Sciatic nerve (tissue), 2 donors: ENCODE measurements around the gene DNTTIP2. TPM values are rescaled to one million over a fixed set of nuclear protein-coding genes. Genes with fewer than 3 reads are reported as not detected.
"Not testable (repeated sequence)": the region's sequence is repeated elsewhere in the genome, so short reads cannot be mapped to it uniquely, and the experiment has no call there.

Source experiments
- ATAC-seq: fragments of 200-7000 bp; cut with Tn5 transposase; one replicate; pipeline ENCODE4 v1.9.1; 2020; ENCODE audit warnings: mild to moderate bottlenecking, moderate library complexity
- DNase-seq: peaks from one replicate; pipeline ENCODE4 v3.0.0-alpha.2; 2020; ENCODE audit warnings: low spot score
- intact Hi-C: fragments of 100-400 bp; cut with DNase I; formaldehyde crosslinking; loops from one replicate; pipeline ENCODE4 v1.14.2; 2022
- total RNA-seq: library from RNA; stranded (reverse); fragmentation: NEBNext Ultra II Directional; extraction: Animal tissue kit (Norgen Biotek cat#: 25700); gene quantifications from one replicate; pipeline ENCODE4 v1.2.1, GENCODE V29; 2021
- donor health status: DM: no; HTN: no; CAD: no.
- donor health status: DM: no; HTN: no; CAD: no.

The DNTTIP2 gene, protein sequence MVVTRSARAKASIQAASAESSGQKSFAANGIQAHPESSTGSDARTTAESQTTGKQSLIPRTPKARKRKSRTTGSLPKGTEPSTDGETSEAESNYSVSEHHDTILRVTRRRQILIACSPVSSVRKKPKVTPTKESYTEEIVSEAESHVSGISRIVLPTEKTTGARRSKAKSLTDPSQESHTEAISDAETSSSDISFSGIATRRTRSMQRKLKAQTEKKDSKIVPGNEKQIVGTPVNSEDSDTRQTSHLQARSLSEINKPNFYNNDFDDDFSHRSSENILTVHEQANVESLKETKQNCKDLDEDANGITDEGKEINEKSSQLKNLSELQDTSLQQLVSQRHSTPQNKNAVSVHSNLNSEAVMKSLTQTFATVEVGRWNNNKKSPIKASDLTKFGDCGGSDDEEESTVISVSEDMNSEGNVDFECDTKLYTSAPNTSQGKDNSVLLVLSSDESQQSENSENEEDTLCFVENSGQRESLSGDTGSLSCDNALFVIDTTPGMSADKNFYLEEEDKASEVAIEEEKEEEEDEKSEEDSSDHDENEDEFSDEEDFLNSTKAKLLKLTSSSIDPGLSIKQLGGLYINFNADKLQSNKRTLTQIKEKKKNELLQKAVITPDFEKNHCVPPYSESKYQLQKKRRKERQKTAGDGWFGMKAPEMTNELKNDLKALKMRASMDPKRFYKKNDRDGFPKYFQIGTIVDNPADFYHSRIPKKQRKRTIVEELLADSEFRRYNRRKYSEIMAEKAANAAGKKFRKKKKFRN
- total RNA-seq: 52.1 TPM

DNA sequence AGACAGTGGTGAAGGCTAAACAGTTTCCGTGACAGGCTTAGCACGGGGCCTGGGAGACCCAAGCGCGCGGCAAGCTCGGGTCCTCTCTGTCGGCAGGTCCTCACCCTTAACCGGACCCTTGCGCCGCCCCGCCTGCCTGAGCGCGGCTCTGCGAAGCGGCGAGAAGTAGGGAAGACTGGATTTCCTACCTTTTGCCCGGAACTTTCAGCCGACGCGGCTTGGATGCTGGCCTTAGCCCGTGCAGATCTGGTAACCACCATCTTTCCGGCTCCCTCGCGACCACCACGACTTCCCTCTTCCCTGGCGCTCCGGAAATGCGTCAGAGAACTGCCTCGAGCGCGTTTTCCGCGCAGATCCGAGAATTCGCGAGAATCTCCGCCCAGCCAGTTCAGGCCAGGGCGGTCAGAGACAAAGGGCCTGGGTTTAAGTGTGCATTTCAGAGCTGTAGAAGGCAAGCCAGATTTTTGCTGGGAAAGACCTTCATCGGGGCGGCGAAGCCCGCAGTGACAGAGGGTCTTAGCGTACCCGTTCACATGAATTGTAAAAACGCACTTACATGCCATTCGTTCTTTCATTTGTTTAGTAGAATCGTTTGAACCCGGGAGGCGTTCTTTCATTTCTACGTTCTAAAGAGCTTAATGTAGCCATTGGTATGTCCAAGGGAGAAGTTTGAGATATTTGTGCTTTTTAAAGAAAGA is at the start of gene DNTTIP2:
DNTTIP2 (minus strand) TSS at position 318 of the 698 bp plus-strand sequence; CDS start at position 260, 58 bp downstream.
- ATAC-seq: peak; percentile 99
- DNase-seq: peak; percentile 95
- intact Hi-C loops: no loop called here

DNA sequence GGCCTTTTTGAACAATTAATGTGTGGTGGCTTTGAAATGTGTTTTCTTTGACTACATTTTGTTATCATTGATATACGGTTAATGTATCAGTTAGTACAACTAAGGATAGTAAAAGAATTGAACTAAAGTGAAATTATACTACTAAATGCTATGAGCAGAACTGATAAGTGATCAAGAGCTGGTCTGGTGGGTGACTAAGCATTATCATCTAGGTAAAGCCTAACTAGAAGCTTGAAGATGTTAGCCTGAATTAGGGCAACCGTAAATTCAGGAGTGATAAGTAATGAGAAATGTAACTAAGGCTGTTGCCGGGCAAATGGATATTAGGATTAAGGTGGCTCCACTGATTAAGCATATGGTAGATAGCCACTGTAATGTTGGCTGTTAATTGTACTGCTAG is 46.2 kb upstream of the DNTTIP2 start:
- ATAC-seq: no peak
- DNase-seq: no peak
- intact Hi-C loops: no loop called here

DNA sequence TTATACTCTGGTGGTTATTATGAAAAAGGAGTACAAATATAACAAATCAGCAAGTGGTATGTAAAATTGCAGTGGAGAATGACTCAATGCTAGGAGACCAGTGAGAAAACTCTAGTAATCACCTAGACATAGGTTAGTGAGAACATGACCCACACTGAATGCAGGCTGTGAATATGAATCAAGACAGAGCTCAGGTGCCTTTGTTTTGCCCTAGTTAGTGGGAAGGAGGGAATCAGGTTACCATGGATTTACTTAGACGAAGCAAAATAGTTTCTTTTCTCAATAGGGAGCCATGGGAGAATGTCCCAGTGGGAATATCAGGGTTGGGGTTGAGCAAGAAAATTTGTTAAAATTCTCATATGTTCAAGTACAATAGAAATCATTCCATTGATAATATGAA is 40.8 kb upstream of the DNTTIP2 start:
- intact Hi-C loops: no loop called here
- DNase-seq: no peak
- ATAC-seq: no peak

DNA sequence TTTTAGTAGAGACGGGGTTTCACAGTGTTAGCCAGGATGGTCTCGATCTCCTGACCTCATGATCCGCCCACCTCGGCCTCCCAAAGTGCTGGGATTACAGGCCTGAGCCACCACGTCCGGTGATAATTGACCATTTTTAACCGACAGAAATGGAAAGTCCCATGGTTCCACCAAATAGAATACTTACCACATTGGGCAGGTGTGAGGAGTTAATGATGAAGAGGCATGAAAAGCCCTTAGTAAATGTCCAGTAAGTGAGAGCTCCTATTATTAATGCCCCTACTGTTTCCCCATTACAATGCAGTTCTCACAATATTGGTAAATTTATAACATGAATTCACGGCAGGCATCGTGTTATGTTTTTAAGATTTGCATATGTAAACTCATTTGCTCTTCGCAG is 38.3 kb upstream of the DNTTIP2 start:
- no peak for ATAC-seq
- DNase-seq: no peak
- intact Hi-C loops: no loop called here

DNA sequence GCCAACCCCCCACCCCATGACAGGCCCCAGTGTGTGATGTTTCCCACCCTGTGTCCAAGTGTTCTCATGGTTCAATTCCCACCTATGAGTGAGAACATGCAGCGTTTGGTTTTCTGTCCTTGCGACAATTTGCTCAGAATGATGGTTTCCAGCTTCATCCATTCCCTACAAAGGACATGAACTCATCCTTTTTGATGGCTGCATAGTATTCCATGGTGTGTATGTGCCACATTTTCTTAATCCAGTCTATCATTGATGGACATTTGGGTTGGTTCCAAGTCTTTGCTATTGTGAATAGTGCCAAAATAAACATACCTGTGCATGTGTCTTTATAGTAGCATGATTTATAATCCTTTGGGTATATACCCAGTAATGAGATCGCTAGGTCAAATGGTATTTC is 31.9 kb upstream of the DNTTIP2 start:
- intact Hi-C loops, ATAC-seq, DNase-seq: not testable (repeated sequence)

DNA sequence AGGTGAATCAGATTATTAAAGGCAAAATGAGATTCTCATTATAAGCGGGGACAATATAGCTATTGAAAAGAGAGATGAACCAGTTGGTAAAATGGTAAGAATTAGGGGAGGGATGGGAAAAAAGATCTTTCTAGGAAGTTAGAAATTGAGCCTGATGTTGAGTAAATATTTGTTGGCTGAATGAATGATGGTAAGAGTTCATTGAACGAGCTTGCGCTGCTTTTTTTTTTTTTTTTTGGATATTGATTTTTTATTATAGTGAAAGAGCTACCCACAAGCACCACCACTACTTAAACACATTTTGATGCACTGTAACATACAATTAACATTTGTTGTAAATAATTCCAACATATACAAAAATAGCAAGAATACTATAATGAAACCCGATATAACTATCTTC is 31.3 kb upstream of the DNTTIP2 start:
- no peak for DNase-seq
- no peak for ATAC-seq
- intact Hi-C loops: no loop called here

DNA sequence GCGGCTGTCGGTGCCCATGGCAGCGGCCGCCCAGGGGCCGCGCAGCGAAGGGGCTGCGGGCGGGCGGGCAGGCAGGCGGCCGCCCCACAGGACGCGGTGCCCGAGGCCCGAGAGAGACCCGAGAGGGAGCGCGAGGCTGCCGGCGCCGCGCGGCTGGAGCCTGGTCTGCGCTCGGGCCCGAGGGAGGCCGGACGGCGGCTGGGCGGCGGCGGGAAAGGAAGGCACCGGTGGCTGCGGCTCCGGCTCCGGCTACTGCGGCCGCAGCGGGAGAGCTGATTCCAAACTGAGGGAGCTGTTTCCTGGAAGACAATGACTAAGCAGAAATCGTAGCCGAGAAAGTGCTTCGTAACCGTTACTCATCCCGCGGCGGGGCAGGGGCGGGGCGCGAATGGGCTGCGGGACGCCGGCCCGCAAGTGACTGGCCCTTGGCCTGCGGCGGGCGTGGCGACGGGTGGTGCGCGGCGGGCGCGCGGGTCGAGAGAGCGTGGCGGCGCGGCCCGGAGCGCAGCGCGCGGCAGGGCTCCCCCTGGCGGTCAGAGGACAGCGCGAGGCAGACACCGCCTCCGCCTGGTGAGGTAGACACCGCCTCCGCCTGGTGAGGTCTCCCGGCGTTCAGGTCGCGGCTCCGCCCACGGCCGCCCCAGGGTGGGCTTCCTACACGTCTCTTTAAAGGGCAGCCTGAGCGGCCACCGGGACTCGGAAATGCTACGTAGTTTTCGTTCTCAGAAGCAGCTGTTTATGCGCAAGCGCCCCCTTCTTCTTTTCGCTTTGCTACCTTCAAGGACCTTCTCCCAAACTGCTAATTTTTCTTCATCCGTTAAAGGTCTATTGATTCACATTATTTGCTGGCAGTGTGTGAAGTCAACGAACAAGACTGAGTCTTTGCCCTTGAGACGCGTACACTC is 30.4 kb upstream of the DNTTIP2 start, which contains the start of gene GCLM:
GCLM (minus strand) TSS at position 285 of the 905 bp plus-strand sequence; CDS start at position 18, 267 bp downstream.
- DNase-seq (peak; percentile 93), ATAC-seq (peak; percentile 94)
- intact Hi-C loops: no loop called here

DNA sequence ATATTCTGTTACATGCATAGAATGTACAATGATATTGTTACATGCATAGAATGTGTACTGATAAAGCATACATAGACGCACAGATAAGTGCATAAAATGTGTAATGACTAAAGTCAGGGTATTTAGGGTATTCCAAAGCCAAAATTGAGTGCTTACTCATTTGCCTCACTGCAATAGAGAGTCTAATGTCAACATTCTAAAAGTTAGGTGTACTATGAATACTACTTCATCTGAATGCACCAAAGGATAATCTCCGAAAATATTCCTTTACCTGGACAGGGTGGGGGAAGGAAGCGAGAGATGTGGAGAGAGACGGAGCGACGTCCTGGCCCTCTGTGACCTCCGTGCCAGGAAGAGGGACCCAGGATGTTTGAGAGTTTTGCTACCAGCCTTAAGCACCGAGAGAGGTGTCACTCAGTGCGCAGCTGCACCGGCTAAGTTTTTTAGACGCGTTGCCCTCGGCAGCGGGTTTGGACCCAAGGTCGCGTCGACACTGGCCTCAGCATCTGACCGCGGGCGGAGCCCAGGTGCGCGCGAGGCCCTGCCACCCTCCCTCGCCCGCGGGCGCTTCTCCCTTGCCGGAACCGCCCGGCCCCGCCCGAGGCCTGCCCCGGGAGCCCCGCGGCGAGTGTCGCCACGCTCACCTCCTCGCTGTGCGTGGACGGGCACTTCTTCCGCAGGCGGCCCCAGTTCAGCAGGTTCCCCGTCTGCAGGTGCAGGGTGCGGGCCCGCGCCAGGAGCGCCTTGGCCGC is 29.6 kb upstream of the DNTTIP2 start:
- intact Hi-C loops: no loop called here
- ATAC-seq (peak; percentile 25), DNase-seq (peak; percentile 65)

DNA sequence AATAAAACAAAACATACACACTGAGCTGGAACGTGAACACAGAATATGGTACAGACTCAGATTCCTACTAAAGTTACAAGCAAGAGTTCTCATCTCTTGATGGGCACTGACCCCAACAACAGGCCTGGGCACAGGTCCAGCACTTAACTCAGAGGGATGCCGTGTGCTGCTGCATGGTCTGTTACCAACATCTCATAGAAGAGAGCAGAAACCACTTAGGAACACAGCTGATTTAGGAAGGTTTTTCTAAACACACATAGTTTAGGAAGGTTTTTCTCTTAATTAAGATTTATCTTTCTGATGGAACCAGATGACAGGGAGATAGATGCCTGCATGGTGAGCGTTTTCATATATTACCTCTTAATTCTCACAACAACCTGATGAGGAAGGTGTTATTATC is 28.7 kb upstream of the DNTTIP2 start:
- DNase-seq (no peak), ATAC-seq (no peak)
- intact Hi-C loops: no loop called here

DNA sequence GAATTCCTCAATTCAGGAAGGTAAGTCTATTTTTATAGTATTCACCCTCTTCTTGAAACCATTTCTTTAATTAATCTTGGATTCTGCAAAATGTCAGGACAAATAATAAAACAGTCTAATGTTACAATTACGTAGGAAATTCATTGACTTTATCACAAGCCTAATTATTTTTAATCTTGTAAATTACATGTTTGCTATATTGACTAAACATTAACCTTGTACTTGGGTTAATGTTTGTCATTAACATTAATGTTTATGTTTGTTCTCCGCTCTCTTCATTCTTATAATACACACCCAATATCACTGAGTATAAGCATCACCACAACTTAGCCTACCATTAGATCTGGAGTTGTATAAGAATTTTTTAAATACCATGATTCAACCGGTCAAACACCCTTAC is 27.5 kb upstream of the DNTTIP2 start:
- DNase-seq: no peak
- intact Hi-C loops: no loop called here

DNA sequence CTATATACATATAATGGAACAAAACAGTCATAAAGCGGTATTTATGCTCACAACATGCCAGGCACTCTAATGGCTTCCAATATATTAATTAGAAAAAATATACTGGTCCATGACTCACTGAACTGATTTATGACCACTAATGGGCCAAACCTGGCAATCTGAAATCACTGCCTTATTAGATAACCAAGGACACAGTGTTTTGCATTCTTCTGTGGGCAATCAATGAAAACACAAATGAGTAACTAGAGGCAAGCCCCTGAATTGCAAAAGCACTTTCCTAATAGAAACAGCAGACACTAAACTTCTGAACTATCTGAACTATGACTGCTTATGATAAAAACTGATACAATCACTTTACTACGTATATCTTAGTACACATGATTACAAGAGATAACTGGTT is 26.7 kb upstream of the DNTTIP2 start:
- no peak for ATAC-seq
- DNase-seq: no peak
- intact Hi-C loops: no loop called here

More for the DNA sequence above, 27.5 kb upstream of the DNTTIP2 start:
- ATAC-seq: no peak

DNA sequence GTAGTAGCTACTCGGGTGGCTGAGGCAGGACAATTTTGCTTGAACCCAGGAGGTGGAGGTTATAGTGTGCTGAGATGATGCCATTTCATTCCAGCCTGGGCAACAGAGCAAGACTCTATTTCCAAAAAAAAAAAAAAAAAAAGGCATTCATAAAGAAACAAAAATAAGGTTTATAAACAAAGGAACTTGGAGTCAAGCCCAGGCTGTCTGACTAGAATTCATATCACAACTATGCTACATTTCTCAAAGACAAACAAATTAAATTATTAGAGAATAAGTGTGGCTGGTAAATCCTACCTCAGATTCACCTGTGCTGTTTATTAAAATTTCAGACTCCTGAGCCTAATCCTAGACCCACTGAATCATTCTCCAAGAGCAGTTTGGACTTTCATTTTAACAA is 26.0 kb upstream of the DNTTIP2 start:
- ATAC-seq (no peak), DNase-seq (no peak)
- intact Hi-C loops: no loop called here

DNA sequence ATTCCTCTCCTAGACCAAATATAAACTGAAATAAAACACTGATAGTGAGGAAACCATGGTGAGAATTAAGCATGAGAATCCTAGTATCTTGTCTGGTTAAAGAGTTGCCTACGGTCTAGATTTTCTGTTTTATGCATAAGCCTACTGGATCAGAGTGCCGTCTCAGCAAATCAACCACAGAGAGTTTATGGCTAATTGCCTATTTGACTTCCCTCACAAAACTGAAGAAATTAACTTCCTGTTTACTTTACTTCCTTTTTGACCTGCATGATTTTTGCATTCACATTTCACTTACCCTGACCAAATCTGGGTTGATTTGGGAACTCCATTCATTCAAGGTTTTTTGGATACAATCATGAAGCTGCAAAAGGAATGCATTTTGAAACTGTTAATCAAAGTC is 25.2 kb upstream of the DNTTIP2 start:
- no peak for ATAC-seq
- intact Hi-C loops: no loop called here
- no peak for DNase-seq

DNA sequence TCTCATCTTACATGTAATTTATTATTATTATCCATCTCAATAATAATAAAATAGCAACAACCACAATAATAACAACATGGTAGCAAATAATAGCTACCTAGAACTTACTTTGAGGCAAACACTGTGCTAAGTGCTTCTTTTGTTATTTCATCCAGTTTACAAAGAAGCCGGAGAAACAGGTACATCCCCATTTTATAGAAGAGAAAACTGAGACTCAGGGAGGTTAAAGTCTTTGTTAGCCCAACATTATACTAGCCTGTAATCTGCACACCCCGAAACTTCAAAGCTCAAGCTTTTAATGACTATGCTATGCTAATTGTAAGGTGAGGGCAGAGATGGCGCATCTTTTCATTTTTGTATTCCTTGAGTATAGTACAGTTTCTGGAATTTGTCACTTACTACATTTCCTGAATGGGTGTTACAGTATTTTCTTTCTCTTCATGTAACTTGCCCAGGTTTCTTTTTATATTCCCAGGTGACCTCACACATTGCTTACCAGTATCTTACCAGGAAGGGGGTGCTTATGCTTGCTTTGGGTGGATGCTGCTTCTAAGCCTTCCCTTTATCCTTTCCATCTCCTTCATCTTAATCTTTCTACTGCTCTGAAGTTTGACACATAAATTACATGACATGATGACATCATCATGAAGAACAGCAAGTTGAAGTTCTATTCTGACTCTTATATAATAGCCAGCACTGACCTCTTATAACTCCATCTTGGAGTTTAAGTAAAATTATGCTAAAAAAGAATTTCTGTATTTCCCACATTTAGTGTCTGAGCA is 21.9 kb upstream of the DNTTIP2 start:
- no peak for ATAC-seq
- intact Hi-C loops: no loop called here

DNA sequence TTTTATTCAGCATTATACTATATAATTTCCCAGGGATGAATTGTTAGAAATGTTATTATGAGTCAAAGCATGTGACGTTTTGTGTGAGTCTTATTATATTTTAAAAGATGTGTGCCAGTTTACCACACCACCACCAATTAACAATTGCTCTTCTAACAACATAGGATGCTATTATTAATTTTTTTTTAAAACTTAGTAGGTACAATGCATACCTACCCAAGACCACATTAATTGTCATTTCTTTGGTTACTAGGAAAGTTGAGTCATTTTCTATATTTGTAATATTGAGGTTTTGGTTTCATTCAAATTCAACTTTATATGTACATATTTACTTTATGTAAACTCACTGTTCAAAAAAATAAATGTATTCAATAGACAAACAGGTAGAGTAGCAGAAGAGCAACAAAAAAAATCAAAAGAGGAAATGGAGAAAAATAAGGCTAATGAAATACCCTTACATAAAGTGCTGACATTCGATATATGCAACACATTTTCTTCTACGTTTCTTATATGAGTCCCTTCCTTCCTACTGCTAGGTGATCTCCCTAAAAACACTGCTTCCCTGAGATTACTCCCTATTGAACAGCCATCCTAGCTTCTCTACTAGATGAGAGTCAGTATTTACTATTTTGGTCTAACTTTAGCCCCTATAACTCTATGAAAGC is 20.7 kb upstream of the DNTTIP2 start:
- intact Hi-C loops: no loop called here
- ATAC-seq: no peak
- DNase-seq: no peak

More for the DNA sequence above, 21.9 kb upstream of the DNTTIP2 start:
- no peak for DNase-seq

DNA sequence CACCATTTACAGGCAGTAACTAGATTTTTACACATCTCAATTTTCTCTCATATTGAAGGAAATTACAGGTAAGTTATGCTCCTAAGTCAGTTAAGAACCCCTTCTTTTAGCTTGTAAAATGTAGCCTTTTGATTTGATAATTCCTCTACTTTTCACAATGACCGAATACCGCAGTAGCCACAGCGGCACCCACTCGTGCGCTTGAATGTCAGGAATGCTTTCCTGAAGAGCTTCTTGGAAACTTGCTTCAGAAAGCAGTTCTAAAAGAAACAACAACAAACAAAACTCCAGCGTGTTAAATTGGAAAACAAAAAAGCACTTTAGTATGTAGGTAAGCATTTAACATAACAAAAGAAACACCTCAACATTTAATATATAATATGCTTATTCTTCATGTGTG is 9.9 kb upstream of the DNTTIP2 start:
- no peak for DNase-seq
- intact Hi-C loops: no loop called here
- no peak for ATAC-seq

DNA sequence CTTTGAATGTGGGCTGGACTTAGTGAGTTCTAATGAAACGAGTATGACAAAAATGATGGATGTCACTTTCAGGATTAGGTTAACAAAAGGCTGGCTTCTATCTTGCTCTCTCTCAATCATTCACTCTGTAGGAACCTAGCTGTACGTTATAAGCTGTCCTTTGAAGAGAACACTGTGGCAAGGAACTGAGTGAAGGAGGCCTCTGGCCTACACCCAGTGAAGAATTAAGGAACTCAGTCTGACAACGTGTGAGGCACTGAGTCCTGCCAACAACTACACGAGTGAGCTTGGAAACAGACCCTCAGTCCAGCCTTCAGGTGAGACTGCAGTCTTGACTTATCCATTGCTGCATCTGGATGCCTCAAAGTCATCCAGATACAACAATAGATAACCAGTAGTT is 3.3 kb upstream of the DNTTIP2 start:
- intact Hi-C loops: no loop called here
- no peak for DNase-seq
- ATAC-seq: no peak
